GM18526 (cell line): ENCODE measurements around the gene SLC25A39.

Source experiments
- POLR2A ChIP-seq: IDR thresholded peaks from 3 replicates; pipeline ENCODE4 v1.6.1; 2011; ENCODE audit not compliant: insufficient read length; ENCODE audit errors: extremely low read depth

The SLC25A39 gene

GRCh38 chr17:44308320-44308818, 16.3 kb downstream of the SLC25A39 start, which contains the start of gene RUNDC3A:
Gene RUNDC3A, plus strand, starts transcription at chr17:44308601. Its CDS starts 232 bp downstream, at chr17:44308833.
- no peak for TF ChIP-seq POLR2A

DNA sequence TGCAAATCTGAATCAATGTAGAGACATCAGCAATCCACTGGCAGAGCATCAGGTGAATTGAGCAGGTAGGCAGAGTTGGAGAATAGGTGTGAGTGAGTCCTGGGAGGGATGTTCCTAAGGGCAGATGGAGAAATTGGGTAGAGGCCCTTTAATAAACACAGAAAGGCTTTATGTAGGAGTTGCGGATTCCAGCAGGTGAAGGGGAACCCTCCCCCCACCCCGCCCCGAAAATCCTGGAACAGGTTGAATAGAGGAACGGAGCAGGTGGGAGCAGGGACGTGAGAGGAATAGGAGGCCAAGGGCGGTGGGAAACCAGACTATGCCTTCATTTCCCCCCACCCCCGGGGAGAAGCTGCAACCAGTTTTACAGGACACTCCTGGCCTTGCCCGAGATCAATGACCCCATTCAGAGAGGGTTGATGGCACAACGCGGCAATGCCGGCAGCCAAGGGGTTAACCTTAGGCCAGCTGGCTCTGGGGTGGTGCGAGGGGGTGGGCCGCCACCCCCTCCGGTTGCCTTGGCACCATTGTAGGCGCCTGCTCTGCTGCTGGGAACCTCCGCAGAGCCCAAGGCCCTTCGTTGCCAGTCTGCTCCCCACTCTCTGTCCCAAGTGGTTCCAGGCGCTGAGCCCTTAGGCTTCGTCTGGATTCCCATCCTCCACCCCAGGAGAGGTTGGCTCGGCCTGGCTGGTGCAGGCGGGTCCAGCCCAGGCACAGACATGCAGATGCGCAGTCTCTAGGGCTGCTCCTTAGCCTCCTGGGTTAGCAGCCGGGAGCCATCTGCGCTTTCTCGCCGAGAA, 17.0 kb downstream of the SLC25A39 start:
- no peak for TF ChIP-seq POLR2A

DNA sequence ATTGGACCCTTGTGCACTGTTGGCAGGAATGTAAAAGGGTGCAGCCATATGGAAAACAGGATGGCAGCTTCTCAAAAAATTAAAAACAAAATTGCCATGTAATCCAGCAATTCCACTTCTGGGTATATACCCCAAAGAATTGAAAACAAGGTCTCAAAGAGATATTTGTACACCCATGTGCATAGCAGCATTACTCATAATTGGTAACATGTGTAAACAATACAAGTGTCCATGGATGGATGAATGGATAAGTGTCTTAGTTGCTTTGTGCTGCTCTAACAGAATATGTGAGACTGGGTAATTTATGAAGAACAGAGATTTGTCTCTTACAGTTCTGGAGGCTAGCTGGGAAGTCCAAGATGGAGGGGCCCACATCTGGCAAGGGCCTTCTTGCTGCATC, 20.0 kb downstream of the SLC25A39 start:
- TF ChIP-seq POLR2A = no peak

DNA sequence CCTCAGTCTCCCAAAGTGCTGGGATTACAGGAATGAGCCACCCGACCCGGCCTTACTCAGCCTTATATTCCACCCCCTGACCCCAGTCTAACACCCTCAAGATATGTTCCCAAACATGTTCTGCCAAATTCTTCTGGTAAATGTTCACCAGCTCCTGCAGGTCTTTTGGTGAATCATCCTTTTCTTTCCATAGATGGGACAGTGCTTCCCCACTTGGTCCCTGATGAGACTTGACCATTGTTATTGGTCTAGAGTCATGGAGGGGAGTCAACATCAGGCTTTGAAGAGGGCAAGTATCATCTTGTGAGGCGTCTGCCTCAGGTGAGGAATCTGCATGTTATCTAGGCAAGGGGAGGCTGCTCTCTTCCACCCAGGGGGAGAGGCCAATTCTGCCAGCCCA, 26.6 kb downstream of the SLC25A39 start:
- TF ChIP-seq POLR2A = no peak

DNA sequence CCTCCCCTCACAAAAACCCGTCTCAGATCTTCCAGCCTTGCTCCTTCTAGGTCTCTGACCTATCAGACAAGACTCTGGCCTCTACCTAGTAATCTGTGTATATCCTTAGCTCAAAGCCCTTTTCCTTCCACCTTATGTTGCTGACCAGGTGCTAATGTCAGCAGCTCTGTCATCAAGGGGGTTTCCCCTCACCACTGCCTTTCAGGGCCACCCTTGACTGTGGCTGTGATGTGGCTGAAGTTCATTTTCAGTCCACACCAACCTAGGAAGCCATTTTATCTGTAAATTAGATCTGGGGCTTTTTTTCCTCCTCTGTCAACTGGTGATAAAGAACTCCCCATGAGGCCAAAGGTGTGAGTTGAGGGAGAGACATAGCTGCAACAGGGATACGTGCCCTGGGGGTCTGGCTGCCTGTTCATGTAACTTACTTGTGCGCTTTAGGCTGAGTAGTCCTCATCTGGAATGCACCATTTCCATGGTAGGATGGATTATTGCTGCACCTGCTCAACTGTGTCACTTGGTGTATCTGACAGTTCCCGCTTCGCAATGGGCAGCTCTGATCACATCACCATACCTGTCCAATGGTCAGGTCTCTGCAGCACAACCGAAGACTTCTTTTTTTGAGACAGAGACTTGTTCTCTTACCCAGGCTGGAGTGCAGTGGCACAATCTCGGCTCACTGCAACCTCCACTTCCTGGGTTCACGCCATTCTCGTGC, 31.0 kb downstream of the SLC25A39 start:
- TF ChIP-seq POLR2A = no peak

GRCh38 chr17:44287651-44288050, 37.0 kb downstream of the SLC25A39 start:
- no peak for TF ChIP-seq POLR2A

DNA sequence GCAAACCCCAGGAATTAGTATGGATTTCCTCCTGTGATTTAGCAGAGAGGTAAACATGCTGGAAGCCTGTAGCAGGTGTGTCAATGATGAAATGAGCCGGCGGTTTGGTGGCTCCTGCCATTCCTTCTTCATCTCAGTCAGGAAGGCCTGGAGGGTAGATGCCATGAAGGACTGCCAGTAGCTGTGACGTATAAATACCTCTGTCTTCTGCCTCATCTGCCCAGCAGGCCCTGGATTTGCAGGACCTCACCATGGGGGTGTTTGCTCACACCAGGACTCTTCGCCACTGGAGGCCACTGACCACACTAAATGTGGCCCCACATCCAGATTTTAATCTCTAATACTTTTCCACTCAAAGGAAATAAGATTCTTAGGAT, 40.6 kb downstream of the SLC25A39 start:
- TF ChIP-seq POLR2A = no peak

DNA sequence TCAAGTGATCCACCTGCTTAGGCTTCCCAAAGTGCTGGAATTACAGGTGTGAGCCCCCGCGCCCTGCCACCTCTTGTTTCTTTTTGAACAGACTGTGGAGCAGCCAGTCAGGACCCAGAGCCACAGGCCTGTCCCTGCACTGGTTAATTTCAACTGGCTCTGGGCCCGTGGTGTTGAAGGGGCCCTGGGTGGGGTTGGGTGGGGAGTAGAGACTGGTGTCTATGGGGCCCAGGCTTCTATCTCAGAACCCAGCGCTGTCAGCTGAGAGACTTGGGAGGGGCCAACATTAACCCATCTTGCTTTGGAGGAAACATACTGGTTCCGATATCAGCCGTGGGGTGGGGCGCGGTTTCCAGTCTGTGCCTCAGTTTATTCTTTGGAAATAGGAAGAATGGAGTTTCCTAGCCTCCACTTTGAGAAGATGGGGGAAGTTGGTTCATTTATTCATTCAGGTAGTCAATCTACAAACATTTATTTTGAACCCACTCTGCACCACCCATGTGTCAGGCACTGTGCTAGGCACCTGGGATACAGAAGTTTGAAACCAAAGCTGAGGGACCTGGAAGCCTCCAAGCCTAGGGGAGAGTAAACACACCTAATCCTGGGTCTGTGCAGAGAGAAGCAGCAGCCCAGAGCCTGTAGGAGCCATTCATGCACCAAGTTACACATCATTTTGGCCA, 41.1 kb downstream of the SLC25A39 start:
- TF ChIP-seq POLR2A = no peak

- TF ChIP-seq POLR2A = no peak
Observed at GRCh38 chr17:44282264-44282663, 42.4 kb downstream of the SLC25A39 start.

GRCh38 chr17:44281570-44281969, 43.1 kb downstream of the SLC25A39 start:
- no peak for TF ChIP-seq POLR2A

- no peak for TF ChIP-seq POLR2A
Observed at GRCh38 chr17:44280392-44280937, 44.2 kb downstream of the SLC25A39 start.

DNA sequence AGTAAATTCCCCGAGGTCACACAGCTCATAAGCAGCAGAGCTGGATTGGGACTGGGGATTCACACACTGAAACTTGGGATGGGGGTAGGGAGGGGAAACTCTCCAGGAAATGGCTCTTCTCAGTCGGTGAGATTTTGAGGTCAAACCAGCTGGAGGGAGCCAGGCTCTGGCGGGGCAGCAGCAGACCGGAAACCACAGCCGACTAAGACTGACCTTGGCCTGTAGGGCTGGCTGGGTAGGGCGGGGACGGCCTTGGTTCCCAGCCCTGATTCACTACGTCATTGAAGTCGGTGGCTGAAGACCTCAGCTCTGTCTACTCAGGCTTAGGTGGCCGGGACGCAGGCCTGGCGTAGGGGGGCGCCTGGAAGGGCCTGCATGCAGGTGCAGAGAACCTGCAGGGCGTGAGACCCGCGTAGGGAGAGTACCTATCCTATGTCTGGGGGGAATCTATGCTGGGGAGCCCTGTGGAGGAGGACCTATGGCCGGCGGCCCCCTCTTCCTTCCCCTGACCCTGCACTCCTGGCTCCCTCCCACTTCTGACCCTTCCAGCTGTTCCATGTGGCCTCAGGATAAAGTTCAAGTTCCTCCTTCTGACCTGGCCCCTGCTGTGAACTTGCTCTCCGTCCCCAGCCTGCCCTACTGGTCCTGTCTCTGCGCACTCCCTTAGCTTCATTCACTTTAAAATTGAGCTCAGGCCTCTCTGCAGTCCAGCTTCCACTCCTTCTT, 44.8 kb downstream of the SLC25A39 start:
- TF ChIP-seq POLR2A = no peak

GRCh38 chr17:44279346-44279665, 45.3 kb downstream of the SLC25A39 start:
- TF ChIP-seq POLR2A = no peak

DNA sequence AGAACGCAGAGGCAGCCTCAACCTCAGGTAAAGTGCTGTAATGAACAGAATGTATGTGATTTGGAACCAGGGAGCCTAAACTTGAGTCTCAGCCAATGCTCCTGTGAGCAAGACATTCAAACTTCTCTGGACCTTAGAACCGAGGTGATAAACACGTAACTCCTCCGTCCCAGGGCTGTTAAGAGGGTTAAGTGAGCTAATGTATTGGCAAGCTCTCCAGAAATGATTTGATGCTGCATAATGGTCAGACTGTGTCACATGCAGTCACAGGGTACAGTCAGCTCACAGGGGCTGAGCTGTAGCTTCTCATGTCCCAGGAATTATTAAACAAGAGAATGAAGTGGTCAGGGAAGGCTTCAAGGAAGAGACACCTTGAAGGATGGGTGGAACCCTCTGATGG, 46.6 kb downstream of the SLC25A39 start:
- no peak for TF ChIP-seq POLR2A

GRCh38 chr17:44273607-44274006, 51.0 kb downstream of the SLC25A39 start:
- TF ChIP-seq POLR2A = no peak
